Gastroesophageal sphincter (tissue), 4 donors: ENCODE results near the gene ARL4C. TPM values are rescaled to one million over a fixed set of nuclear protein-coding genes. Genes with fewer than 3 reads are reported as not detected.

Experiments
- ATAC-seq: fragments of 150-250 bp; one replicate; pipeline ENCODE4 v1.9.1; 2016; ENCODE audit warnings: mild to moderate bottlenecking, moderate library complexity
- H3K27ac ChIP-seq, 4 donors: fragments of 200-600 bp; sonication (generic) in 3 of 4; 1 replicate in 3 of 4; 2 replicates in 1 of 4; pipeline ENCODE4 v1.5.1; 2016 to 2019
- H3K27me3 ChIP-seq: fragments of 200-600 bp; sonication (generic); one replicate; pipeline ENCODE4 v1.5.1; 2019
- H3K36me3 ChIP-seq, 2 donors: fragments of 200-600 bp; sonication (generic); one replicate each; pipeline ENCODE4 v1.5.1; 2019; ENCODE audit warnings: control low read depth in 1 of 2
- H3K4me1 ChIP-seq, 3 donors: fragments of 200-600 bp; sonication (generic); 1 replicate in 2 of 3; 2 replicates in 1 of 3; pipeline ENCODE4 v1.5.1; 2016 to 2019; ENCODE audit warnings: control low read depth in 2 of 3
- H3K4me3 ChIP-seq, 2 donors: fragments of 200-600 bp; sonication (generic); one replicate each; pipeline ENCODE4 v1.5.1; 2019; ENCODE audit warnings: mild to moderate bottlenecking in 1 of 2, moderate library complexity in 1 of 2
- H3K9me3 ChIP-seq, 3 donors: fragments of 200-600 bp; sonication (generic); one replicate each; pipeline ENCODE4 v1.5.1; 2017 to 2019; ENCODE audit warnings: control low read depth in 2 of 3
- EP300 ChIP-seq: sonication (generic); formaldehyde crosslinking; IDR thresholded peaks from one replicate; pipeline ENCODE4 v1.6.1; 2017; ENCODE audit warnings: antibody characterized with exemption, mild to moderate bottlenecking
- POLR2A ChIP-seq, 2 donors: fragments of 450-650 bp; IDR thresholded peaks; one replicate each; pipeline ENCODE4 v1.6.1; 2017; ENCODE audit warnings: antibody characterized with exemption in 2 of 2, mild to moderate bottlenecking in 2 of 2, moderate library complexity in 1 of 2
- POLR2AphosphoS5 ChIP-seq: sonication (generic); formaldehyde crosslinking; IDR thresholded peaks from one replicate; pipeline ENCODE4 v1.6.1; 2017; ENCODE audit warnings: antibody characterized with exemption
- WGBS, 2 donors: methylation state at CpG; one replicate each; pipeline ENCODE4 v1.1.5; 2018; ENCODE audit warnings: low coverage in 1 of 2; 5-methylcytosine and 5-hydroxymethylcytosine counted together
- total RNA-seq, 4 donors: library from RNA; depleted of rRNA; stranded (reverse); fragments of >200 nt; gene quantifications; one replicate each; pipeline ENCODE4 v1.1.0, GENCODE V29; 2016
- TF ChIP-seq, protein P1 (sequence below), 4 experiments: fragments of 200-600 bp in 2 of 4; fragments of 450-650 bp in 2 of 4; sonication (generic) in 1 of 4; IDR thresholded peaks; one replicate each; pipeline ENCODE4 v1.5.1; 2017 to 2019; ENCODE audit warnings: antibody characterized with exemption in 4 of 4, mild to moderate bottlenecking in 2 of 4, moderate library complexity in 2 of 4

Gene ARL4C, protein sequence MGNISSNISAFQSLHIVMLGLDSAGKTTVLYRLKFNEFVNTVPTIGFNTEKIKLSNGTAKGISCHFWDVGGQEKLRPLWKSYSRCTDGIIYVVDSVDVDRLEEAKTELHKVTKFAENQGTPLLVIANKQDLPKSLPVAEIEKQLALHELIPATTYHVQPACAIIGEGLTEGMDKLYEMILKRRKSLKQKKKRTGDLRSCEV
- total RNA-seq: 10 to 100 TPM in 1 of 4 donors, 1 to 10 TPM in 3; 3.7 to 12.7 (median 7.2) TPM

DNA sequence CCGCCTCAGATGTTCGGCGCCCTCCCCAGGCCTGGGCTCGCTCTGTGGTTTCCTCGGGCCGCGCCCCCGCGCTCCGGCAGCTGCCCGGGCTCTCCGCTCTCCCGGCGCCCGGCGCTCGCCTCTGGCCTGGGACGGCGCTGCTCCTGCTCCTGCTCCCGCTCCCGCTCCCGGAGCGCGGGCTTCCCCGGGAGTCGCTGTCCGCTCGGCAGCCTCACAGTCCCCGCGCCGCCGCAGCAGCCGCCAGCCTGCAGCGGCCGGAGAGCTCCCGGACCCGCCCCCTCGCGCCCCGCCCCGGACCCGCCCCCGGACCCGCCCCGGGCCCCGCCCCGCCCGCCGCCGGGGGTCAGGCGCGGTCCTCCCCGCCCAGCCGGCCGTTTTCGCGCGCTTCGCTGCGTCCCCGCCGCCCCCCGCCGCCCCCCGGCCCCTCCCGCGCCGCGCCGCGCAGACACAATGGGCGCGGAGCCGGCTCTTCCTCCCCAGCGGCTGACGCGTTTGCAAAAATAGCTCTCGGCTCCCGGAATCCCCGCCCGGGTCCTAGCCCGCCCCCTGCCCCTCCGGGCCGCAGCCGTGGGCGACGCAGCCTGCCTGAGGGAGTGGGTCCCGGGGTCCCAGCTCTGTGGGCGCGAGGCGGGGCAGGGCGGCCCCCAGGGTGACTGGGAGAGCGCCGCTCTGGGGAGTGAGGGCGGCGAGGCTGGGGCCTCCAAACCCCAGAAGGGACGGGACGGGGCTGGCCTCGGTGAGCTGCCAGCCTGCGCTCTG is at the start of gene ARL4C:
ARL4C (minus strand) TSS at position 247 of the 759 bp plus-strand sequence. CDS start 495 bp downstream, outside the sequence.
- peak; percentile 89 for ATAC-seq
- Histone ChIP-seq H3K4me3 (peak within 1 kb of the TSS; percentile 51 to 75), H3K36me3 (no peaks in the 10 kb centered on the region), H3K4me1 (peaks cover 0 to 33% (median 10%) of the 10 kb centered on the region in 3 donors), H3K27ac (peak within 1 kb of the TSS in 3 of 4 donors; percentile 82 to 85 (median 84)), H3K9me3 (no peaks in the 10 kb centered on the region), H3K27me3 (no peaks in the 10 kb centered on the region)
- peak; percentile 63 to 76 for TF ChIP-seq POLR2A (IDR thresholded peaks at IDR 0.05)
- TF ChIP-seq, protein P1, sequence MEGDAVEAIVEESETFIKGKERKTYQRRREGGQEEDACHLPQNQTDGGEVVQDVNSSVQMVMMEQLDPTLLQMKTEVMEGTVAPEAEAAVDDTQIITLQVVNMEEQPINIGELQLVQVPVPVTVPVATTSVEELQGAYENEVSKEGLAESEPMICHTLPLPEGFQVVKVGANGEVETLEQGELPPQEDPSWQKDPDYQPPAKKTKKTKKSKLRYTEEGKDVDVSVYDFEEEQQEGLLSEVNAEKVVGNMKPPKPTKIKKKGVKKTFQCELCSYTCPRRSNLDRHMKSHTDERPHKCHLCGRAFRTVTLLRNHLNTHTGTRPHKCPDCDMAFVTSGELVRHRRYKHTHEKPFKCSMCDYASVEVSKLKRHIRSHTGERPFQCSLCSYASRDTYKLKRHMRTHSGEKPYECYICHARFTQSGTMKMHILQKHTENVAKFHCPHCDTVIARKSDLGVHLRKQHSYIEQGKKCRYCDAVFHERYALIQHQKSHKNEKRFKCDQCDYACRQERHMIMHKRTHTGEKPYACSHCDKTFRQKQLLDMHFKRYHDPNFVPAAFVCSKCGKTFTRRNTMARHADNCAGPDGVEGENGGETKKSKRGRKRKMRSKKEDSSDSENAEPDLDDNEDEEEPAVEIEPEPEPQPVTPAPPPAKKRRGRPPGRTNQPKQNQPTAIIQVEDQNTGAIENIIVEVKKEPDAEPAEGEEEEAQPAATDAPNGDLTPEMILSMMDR (IDR thresholded peaks at IDR 0.05): no peak
- no peak for TF ChIP-seq EP300
- TF ChIP-seq POLR2AphosphoS5: peak; percentile 19
- no CpG with 5 or more reads among the region's 100 CpGs for WGBS, 2 donors

DNA sequence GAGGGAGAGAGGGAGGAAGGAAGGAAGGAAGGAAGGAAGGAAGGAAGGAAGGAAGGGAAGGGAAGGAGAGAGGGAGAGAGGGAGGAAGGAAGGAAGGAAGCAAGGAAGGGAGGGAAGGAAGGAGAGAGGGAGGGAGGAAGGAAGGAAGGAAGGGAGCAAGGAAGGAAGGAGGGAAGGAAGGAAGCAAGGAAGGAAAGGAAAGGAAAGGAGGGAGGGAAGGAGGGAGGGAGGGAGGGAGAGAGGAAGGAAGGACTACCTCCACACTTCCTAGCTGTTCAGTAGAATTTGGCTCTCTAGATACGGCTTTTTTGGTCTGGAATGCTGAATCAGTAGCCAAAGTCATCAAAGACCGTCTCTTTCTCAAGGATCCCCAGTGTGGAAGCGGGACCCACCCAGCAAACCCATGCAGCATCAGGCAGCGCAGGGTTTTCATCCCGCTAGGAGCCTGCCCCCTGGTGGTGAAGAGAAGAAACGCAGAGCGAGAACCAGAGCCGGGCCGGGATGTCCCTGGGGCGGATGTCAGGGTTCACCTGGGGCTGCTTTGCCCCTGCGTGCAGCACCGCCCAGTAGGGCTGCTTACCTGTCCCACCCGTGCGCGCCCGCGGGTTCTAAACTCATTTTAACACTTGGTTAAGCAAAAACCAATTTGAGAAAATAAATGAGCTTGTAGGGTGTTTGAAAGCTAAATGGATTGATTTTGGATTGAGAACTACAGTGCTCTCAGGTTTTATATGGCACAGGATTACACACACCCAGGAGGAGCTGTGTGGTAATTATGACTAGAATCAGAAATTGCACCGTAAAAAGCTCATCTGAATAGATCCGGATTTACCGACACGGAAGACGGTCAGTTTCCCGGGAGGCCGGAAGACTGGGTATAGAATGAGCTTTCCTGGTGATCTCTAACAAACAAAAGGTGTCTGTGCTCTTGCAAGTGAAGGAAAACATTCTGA is 48.1 kb upstream of the ARL4C start:
- TF ChIP-seq POLR2A (IDR thresholded peaks at IDR 0.05): no peak
- no peak for TF ChIP-seq EP300
- TF ChIP-seq, protein P1 (IDR thresholded peaks at IDR 0.05): peak; percentile 73 to 95 (median 85)
- TF ChIP-seq POLR2AphosphoS5: no peak
- Histone ChIP-seq H3K36me3 (no peaks in the 10 kb centered on the region), H3K9me3 (no peaks in the 10 kb centered on the region), H3K4me3 (no peak overlapping the region), H3K27ac (no peak overlapping the region), H3K4me1 (peaks cover 0 to 6% (median 0%) of the 10 kb centered on the region in 3 donors), H3K27me3 (peaks cover 30% of the 10 kb centered on the region)
- 37 to 41% methylated on average over 8 to 13 of the region's 24 CpGs for WGBS, 2 donors
- ATAC-seq: peak; percentile 57

DNA sequence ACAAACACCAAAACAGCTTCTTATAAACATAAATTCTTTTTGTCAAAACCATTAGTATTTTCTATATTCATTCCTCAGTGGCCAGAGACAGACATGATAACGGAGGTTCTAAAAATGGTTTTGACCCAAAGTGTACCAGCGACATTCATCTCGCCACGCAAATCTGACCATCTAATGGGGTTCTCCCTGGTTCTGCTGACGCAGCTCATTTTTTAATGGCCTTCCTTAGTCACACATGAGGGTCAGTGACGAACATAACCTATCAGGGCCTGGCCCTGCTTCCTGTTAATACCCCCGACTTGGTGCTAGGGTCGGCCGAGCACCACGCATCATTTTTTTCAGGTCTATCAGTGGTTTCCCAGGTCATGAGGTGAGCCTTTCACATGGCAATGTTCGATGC is 45.9 kb upstream of the ARL4C start:
- Histone ChIP-seq H3K27me3 (peaks cover 31% of the 10 kb centered on the region), H3K9me3 (peaks cover 0 to 15% (median 0%) of the 10 kb centered on the region in 3 donors), H3K4me3 (no peak overlapping the region), H3K4me1 (no peaks in the 10 kb centered on the region), H3K27ac (no peak overlapping the region), H3K36me3 (no peaks in the 10 kb centered on the region)
- no peak for ATAC-seq
- TF ChIP-seq, protein P1 (IDR thresholded peaks at IDR 0.05): no peak
- no peak for TF ChIP-seq EP300
- TF ChIP-seq POLR2A (IDR thresholded peaks at IDR 0.05): no peak
- no peak for TF ChIP-seq POLR2AphosphoS5
- 73 to 84% methylated on average over 11 of the region's 11 CpGs for WGBS, 2 donors

DNA sequence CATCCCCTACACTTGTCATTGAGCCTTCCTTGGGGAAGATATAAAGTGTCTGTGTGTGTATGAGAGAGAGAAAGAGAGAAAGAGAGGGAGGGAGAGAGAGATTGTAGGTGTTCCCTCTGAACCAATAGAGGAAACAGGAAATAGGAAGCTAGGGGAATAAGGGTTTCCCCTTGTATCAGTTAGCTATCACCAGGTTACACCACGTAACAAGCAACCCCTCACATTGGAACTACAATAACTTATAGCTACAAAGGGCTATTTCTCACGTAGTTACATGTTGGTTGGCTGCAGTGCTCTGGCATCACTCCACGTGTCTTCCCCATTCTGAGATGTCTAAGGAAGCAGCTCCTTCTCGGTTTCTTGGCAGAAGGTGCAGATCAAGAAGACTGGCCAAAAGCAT is 41.0 kb upstream of the ARL4C start:
- H3K4me1 ChIP-seq: no peaks in the 10 kb centered on the region
- TF ChIP-seq EP300 (no peak), POLR2A (IDR thresholded peaks at IDR 0.05) (no peak), POLR2AphosphoS5 (no peak)
- TF ChIP-seq, protein P1 (IDR thresholded peaks at IDR 0.05): no peak
- peaks cover 54% of the 10 kb centered on the region for H3K27me3 ChIP-seq
- ATAC-seq: no peak
- no peak overlapping the region for H3K4me3 ChIP-seq
- no peaks in the 10 kb centered on the region for H3K36me3 ChIP-seq
- 61 to 79% methylated on average over 4 of the region's 4 CpGs for WGBS, 2 donors
- no peak overlapping the region for H3K27ac ChIP-seq
- H3K9me3 ChIP-seq: peaks cover 0 to 16% (median 0%) of the 10 kb centered on the region in 3 donors
